Suprapubic skin (tissue), 4 donors: Measurements from ENCODE around the gene FZD1.

Experiments used
- EP300 ChIP-seq: sonication (generic); formaldehyde crosslinking; IDR thresholded peaks from one replicate; pipeline ENCODE4 v1.6.1; 2017; ENCODE audit warnings: antibody characterized with exemption
- POLR2A ChIP-seq, 2 donors: fragments of 450-650 bp; IDR thresholded peaks; one replicate each; pipeline ENCODE4 v1.6.1; 2017; ENCODE audit warnings: antibody characterized with exemption in 2 of 2, mild to moderate bottlenecking in 2 of 2, moderate library complexity in 2 of 2
- POLR2AphosphoS5 ChIP-seq, 3 donors: sonication (generic); formaldehyde crosslinking; IDR thresholded peaks; one replicate each; pipeline ENCODE4 v1.6.1; 2017; ENCODE audit warnings: antibody characterized with exemption in 3 of 3
- TF ChIP-seq, protein P1 (sequence below), 2 donors: fragments of 200-600 bp in 1 of 2; fragments of 450-650 bp in 1 of 2; sonication (generic) in 1 of 2; IDR thresholded peaks; one replicate each; pipeline ENCODE4 v1.5.1; 2016 to 2019; ENCODE audit warnings: antibody characterized with exemption in 2 of 2, mild to moderate bottlenecking in 1 of 2, moderate library complexity in 1 of 2

GRCh38 chr7:91264046-91264923, at the start of gene FZD1:
- no peak for TF ChIP-seq POLR2A (IDR thresholded peaks at IDR 0.05)
- TF ChIP-seq, protein P1, sequence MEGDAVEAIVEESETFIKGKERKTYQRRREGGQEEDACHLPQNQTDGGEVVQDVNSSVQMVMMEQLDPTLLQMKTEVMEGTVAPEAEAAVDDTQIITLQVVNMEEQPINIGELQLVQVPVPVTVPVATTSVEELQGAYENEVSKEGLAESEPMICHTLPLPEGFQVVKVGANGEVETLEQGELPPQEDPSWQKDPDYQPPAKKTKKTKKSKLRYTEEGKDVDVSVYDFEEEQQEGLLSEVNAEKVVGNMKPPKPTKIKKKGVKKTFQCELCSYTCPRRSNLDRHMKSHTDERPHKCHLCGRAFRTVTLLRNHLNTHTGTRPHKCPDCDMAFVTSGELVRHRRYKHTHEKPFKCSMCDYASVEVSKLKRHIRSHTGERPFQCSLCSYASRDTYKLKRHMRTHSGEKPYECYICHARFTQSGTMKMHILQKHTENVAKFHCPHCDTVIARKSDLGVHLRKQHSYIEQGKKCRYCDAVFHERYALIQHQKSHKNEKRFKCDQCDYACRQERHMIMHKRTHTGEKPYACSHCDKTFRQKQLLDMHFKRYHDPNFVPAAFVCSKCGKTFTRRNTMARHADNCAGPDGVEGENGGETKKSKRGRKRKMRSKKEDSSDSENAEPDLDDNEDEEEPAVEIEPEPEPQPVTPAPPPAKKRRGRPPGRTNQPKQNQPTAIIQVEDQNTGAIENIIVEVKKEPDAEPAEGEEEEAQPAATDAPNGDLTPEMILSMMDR (IDR thresholded peaks at IDR 0.05): no peak
- no peak for TF ChIP-seq EP300
- peak in 2 of 3 donors; percentile 20 to 94 for TF ChIP-seq POLR2AphosphoS5 (IDR thresholded peaks at IDR 0.05)
